Activated CD4-positive, alpha-beta T cell treated with anti-CD3 and anti-CD28 coated beads for 36 hours (primary cell): Measurements from ENCODE around the gene OR2W3. TPM values are rescaled to one million over a fixed set of nuclear protein-coding genes. Genes with fewer than 3 reads are reported as not detected.

Source experiments
- ATAC-seq: fragments of 200-7000 bp; cut with Tn5 transposase; one replicate; pipeline ENCODE4 v1.10.0; 2021; ENCODE audit warnings: mild to moderate bottlenecking, moderate library complexity
- CTCF ChIA-PET: fragments of 350-600 bp; sonication (Branson Sonifier 250); formaldehyde crosslinking; loops from one replicate; lab custom pipeline; 2021; ENCODE audit warnings: antibody characterized with exemption; lab: Charles Lee
- POLR2A ChIA-PET: fragments of 350-600 bp; sonication (Branson Sonifier 250); formaldehyde crosslinking; loops from one replicate; lab custom pipeline; 2021; ENCODE audit warnings: antibody characterized with exemption, inconsistent platforms; lab: Charles Lee
- DNase-seq: peaks from one replicate; pipeline ENCODE4 v3.0.0-alpha.2; 2020
- H3K27ac Mint-ChIP-seq: one replicate; pipeline ENCODE4 v1.8.0; 2021; ENCODE audit warnings: mixed read lengths
- H3K27me3 Mint-ChIP-seq: one replicate; pipeline ENCODE4 v1.8.0; 2021; ENCODE audit warnings: mixed read lengths
- H3K36me3 Mint-ChIP-seq: one replicate; pipeline ENCODE4 v1.8.0; 2021; ENCODE audit warnings: low read depth, mixed read lengths
- H3K4me1 Mint-ChIP-seq: one replicate; pipeline ENCODE4 v1.8.0; 2021; ENCODE audit warnings: mixed read lengths
- H3K4me3 Mint-ChIP-seq: one replicate; pipeline ENCODE4 v1.8.0; 2021; ENCODE audit warnings: mild to moderate bottlenecking, moderate library complexity, mixed read lengths
- H3K9me3 Mint-ChIP-seq: one replicate; pipeline ENCODE4 v1.8.0; 2021; ENCODE audit warnings: low read depth, mixed read lengths
- intact Hi-C, 2 experiments: fragments of 100-400 bp; cut with DNase I in 1 of 2; cut with micrococcal nuclease in 1 of 2; formaldehyde crosslinking; loops; one replicate each; pipeline versions ENCODE4 v1.14.2 to v1.15.1; 2022 to 2024; cut with DNase I, micrococcal nuclease
- total RNA-seq, 2 experiments: library from RNA; stranded (reverse); gene quantifications; one replicate each; pipeline ENCODE4 v1.2.3, GENCODE V29; 2021

OR2W3 gene
- total RNA-seq, 2 experiments from 2014 or later: not detected

DNA sequence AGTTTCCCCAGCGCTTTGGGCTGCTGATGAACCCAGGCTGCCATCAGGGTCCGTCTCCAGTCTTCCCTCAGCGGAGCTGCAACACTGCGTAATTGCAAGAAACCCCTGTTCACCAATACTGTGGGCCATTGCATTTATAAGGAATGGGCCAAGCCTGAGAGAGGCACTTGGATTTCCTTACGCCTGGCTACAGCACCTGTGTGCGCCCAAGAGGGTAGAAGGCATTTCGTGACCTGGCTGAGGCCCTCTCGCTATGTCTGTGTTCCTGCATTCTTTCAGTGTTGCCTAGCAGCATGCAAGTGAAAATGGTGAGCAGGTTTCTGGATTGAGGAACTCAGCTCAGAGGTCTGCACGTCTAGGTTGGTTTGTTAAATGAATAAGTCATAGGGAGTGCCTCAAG is 12.0 kb upstream of the OR2W3 start:
- ChIA-PET CTCF (no interaction called here), POLR2A (no interaction called here)
- ATAC-seq: no peak
- Mint-ChIP-seq H3K27ac (no peak overlapping the region), H3K4me3 (no peak overlapping the region), H3K36me3 (no peaks in the 10 kb centered on the region), H3K9me3 (no peaks in the 10 kb centered on the region), H3K27me3 (no peaks in the 10 kb centered on the region), H3K4me1 (no peaks in the 10 kb centered on the region)
- no peak for DNase-seq
- intact Hi-C loops: no loop called here

DNA sequence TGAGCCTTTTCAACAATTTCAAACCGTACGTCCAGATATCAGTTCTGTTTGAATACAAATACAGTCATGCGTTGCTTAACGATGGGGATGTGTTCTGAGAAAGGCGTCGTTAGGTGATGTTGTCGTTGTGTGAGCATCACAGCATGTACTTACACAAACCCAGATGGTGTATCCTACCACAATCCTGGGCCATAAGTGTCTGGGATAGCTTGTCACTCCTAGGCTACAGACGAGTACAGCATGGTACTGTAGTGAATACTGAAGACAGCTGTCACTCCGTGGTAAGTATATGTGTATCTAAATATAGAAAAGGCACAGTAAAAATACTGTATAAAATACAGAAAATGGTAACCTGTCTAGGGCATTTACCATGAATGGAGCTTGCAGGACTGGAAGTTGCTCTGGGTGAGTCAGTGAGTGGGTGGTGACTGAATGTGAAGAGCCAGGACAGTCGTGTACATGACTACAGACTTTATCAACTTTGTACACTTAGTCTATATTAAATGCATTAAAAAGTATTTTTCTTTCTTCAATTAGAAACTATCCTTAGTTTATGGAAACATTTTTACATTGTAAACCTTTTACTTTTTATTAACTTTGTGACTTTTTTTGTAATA is 10.5 kb upstream of the OR2W3 start:
- Mint-ChIP-seq H3K4me3 (no peak overlapping the region), H3K27ac (no peak overlapping the region), H3K4me1 (no peaks in the 10 kb centered on the region), H3K36me3 (no peaks in the 10 kb centered on the region), H3K27me3 (no peaks in the 10 kb centered on the region), H3K9me3 (no peaks in the 10 kb centered on the region)
- CTCF ChIA-PET: no interaction called here
- intact Hi-C loops: no loop called here
- no peak for ATAC-seq
- POLR2A ChIA-PET: no interaction called here
- DNase-seq: no peak

DNA sequence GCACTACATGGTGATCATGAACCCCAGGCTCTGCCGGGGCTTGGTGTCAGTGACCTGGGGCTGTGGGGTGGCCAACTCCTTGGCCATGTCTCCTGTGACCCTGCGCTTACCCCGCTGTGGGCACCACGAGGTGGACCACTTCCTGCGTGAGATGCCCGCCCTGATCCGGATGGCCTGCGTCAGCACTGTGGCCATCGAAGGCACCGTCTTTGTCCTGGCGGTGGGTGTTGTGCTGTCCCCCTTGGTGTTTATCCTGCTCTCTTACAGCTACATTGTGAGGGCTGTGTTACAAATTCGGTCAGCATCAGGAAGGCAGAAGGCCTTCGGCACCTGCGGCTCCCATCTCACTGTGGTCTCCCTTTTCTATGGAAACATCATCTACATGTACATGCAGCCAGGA is 589 bp downstream of the OR2W3 start:
- ChIA-PET POLR2A (no interaction called here), CTCF (interaction anchor here (0.6 to 1.4 kb wide), 2 partner anchors 11 to 19 kb away, joined by 3 to 4 read pairs; no protein-coding TSS in a partner anchor)
- Mint-ChIP-seq H3K36me3 (no peaks in the 10 kb centered on the region), H3K4me1 (no peaks in the 10 kb centered on the region), H3K27ac (no peak overlapping the region), H3K27me3 (no peaks in the 10 kb centered on the region), H3K9me3 (no peaks in the 10 kb centered on the region), H3K4me3 (no peak overlapping the region)
- intact Hi-C loops: no loop called here
- ATAC-seq (no peak), DNase-seq (no peak)

DNA sequence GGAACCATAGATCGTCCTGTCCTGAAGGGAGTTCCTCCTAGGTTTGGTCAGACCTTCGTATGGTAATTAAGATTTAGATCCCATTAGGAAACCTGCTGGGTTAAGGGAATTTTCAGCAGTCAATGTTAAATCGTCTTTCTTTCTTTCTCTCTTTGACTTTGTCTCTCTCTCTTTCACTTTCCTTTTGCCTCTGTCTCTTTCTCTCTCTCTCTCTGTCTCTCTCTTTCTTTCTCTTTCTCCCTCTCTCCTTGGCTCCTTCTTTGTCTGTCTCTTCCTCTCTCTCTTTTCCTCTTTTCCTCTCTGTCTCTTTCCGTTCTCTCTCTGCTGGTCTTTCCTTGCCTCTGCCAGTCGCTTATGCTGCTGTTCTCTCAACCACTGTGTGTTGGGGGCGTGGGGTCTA is 8.7 kb downstream of the OR2W3 start:
- ChIA-PET CTCF (no interaction called here), POLR2A (no interaction called here)
- no peaks in the 10 kb centered on the region for H3K27me3 Mint-ChIP-seq
- peaks cover 8% of the 10 kb centered on the region for H3K9me3 Mint-ChIP-seq
- intact Hi-C loops: no loop called here
- H3K36me3 Mint-ChIP-seq: no peaks in the 10 kb centered on the region
- H3K27ac Mint-ChIP-seq: no peak overlapping the region
- peaks cover 33% of the 10 kb centered on the region for H3K4me1 Mint-ChIP-seq
- ATAC-seq (no peak), DNase-seq (no peak)
- no peak overlapping the region for H3K4me3 Mint-ChIP-seq

DNA sequence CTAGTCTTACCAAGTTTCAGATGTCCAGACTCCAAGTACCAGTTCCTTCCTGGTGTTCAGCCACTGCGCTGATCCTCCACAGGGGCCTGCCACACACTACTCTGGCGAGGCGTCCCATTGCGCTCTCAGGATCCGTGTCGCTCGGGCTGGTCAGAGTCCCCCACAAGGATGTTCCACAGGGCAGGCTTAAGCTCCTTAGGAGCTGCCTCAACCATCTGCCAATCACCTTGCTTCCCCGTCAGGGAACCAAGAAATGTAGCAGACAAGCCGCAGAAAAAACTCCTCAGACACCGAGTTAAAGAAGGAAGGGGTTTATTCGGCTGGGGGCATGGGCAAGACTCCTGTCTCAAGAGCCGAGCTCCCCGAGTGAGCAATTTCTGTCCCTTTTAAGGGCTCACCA is 9.8 kb downstream of the OR2W3 start:
- Mint-ChIP-seq H3K27me3 (no peaks in the 10 kb centered on the region), H3K36me3 (no peaks in the 10 kb centered on the region), H3K27ac (no peak overlapping the region), H3K4me3 (no peak overlapping the region), H3K9me3 (peaks cover 8% of the 10 kb centered on the region), H3K4me1 (peaks cover 33% of the 10 kb centered on the region)
- ChIA-PET POLR2A (no interaction called here), CTCF (no interaction called here)
- DNase-seq (no peak), ATAC-seq (no peak)
- intact Hi-C loops: loop anchor here in 1 of 2 experiments (5.0 kb wide), 1 partner anchor 498 kb away; no protein-coding TSS in a partner anchor

DNA sequence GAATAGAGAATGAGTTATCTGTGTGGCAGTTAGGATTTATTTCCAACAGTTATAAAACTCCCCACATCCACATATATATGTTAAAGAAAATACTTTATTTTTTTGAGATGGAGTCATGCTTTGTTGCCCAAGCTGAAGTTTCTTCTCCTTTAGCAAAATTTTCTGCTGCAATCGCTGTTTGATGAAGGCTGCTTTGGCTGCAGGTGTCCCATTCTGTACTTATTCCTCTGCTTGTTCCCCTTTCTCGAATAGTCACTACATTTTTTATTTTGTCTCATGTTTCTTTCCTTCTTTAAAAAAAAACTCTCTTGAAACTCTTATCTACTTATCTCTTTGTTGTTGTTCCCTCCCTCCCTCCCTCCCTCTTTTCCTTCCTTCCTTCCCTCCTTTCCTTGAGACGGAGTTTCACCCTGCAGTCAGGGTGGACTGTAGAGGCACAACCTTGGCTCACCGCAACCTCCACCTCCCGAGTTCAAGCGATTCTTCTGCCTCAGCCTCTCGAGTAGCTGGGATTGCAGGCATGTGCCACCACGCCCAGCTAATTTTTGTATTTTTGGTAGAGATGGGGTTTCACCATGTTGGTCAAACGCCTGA is 10.6 kb downstream of the OR2W3 start:
- peak overlapping the region; percentile 53 for H3K4me3 Mint-ChIP-seq
- intact Hi-C loops: loop anchor here (1.0 to 5.0 kb wide), 2 partner anchors 31 to 499 kb away; no protein-coding TSS in a partner anchor
- H3K27me3 Mint-ChIP-seq: no peaks in the 10 kb centered on the region
- H3K36me3 Mint-ChIP-seq: no peaks in the 10 kb centered on the region
- CTCF ChIA-PET: interaction anchor here (0.9 to 1.2 kb wide), 3 partner anchors 9 to 18 kb away, joined by 3 read pairs; partner anchors contain the start of gene OR2AJ1
- peak overlapping the region; percentile 61 for H3K27ac Mint-ChIP-seq
- no peak for DNase-seq
- H3K4me1 Mint-ChIP-seq: peaks cover 33% of the 10 kb centered on the region
- H3K9me3 Mint-ChIP-seq: peaks cover 8% of the 10 kb centered on the region
- POLR2A ChIA-PET: no interaction called here
- no peak for ATAC-seq

DNA sequence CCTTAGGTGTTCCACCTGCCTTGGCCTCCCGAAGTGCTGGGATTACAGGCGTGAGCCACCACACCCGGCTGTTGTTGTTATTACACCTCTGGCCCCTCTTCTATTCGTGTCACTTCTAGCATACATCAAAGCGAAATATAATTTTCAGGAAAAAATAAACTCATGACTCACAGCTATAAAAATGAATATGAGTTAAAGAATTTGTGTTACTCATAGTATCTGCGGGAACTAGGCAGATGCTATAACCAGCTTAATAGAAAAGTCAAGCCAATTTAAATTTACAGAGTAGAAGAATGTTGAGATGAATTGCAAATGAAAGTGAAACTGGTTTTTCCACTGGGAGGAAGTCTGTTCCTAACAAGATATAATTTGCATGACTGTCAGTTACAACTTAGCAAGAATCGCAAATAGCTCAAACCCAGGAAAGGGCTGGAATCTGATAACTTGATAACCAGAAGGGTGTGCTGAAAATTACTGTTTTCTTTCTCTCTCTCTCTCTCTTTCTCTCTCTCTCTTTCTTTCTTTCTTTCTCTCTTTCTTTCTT is 11.2 kb downstream of the OR2W3 start:
- H3K27me3 Mint-ChIP-seq: no peaks in the 10 kb centered on the region
- ChIA-PET CTCF (interaction anchor here (0.9 to 1.2 kb wide), 3 partner anchors 9 to 18 kb away, joined by 3 read pairs; partner anchors contain the start of gene OR2AJ1), POLR2A (interaction anchor here (0.6 kb wide), 1 partner anchor 516 kb away, joined by 6 read pairs; no protein-coding TSS in a partner anchor)
- intact Hi-C loops: loop anchor here (1.0 to 5.0 kb wide), 2 partner anchors 31 to 499 kb away; no protein-coding TSS in a partner anchor
- peak overlapping the region; percentile 61 for H3K27ac Mint-ChIP-seq
- ATAC-seq (peak; percentile 93), DNase-seq (peak; percentile 50)
- H3K4me3 Mint-ChIP-seq: peak overlapping the region; percentile 53
- peaks cover 33% of the 10 kb centered on the region for H3K4me1 Mint-ChIP-seq
- peaks cover 8% of the 10 kb centered on the region for H3K9me3 Mint-ChIP-seq
- H3K36me3 Mint-ChIP-seq: no peaks in the 10 kb centered on the region

DNA sequence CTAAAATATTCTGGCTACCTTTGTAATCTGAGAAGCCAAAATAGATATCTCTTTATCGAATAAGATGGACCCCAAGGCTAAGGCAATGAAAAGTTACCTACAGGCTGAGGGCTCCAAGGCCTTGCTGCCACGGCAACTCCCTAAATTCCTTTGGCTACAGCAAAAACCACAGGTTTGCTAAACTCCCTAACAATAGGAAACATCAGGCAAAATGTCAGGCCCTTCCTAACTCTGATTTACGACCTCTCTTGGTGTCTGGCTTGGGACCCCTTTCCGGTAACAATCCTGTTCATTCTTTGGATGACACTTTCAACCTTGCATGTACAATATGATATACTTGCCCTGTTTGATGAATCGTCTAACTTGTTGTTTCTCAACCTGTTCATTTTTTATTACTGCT is 13.4 kb downstream of the OR2W3 start:
- ChIA-PET POLR2A (no interaction called here), CTCF (no interaction called here)
- Mint-ChIP-seq H3K4me3 (no peak overlapping the region), H3K4me1 (peaks cover 33% of the 10 kb centered on the region), H3K9me3 (peaks cover 7% of the 10 kb centered on the region), H3K27me3 (no peaks in the 10 kb centered on the region), H3K36me3 (no peaks in the 10 kb centered on the region), H3K27ac (no peak overlapping the region)
- intact Hi-C loops: loop anchor here in 1 of 2 experiments (5.0 kb wide), 1 partner anchor 501 kb away; no protein-coding TSS in a partner anchor
- no peak for ATAC-seq
- DNase-seq: no peak

DNA sequence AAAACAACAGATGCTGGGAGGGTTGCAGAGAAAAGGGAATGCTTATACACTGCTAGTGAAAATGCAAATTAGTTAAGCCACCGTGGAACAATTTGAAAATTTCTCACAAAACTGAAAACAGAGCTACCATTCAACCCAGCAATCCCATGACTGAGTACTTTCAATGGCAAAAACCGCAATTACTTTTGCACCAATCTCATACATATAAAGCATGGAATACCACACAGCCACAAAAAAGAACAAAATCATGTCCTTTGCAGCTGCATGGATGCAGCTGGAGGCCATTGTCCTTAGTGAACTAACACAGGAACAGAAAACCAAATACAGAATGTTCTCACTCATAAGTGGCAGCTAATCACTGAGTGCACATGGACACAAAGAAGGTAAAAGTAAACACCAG is 18.4 kb downstream of the OR2W3 start:
- no peak overlapping the region for H3K27ac Mint-ChIP-seq
- no peak overlapping the region for H3K4me3 Mint-ChIP-seq
- DNase-seq: no peak
- H3K36me3 Mint-ChIP-seq: no peaks in the 10 kb centered on the region
- peaks cover 7% of the 10 kb centered on the region for H3K27me3 Mint-ChIP-seq
- CTCF ChIA-PET: interaction anchor here (0.6 to 1.1 kb wide), 3 partner anchors 23 to 524 kb away, joined by 3 to 5 read pairs (median 3); no protein-coding TSS in a partner anchor
- no peaks in the 10 kb centered on the region for H3K9me3 Mint-ChIP-seq
- no peaks in the 10 kb centered on the region for H3K4me1 Mint-ChIP-seq
- ATAC-seq: no peak
- POLR2A ChIA-PET: no interaction called here
- intact Hi-C loops: no loop called here

DNA sequence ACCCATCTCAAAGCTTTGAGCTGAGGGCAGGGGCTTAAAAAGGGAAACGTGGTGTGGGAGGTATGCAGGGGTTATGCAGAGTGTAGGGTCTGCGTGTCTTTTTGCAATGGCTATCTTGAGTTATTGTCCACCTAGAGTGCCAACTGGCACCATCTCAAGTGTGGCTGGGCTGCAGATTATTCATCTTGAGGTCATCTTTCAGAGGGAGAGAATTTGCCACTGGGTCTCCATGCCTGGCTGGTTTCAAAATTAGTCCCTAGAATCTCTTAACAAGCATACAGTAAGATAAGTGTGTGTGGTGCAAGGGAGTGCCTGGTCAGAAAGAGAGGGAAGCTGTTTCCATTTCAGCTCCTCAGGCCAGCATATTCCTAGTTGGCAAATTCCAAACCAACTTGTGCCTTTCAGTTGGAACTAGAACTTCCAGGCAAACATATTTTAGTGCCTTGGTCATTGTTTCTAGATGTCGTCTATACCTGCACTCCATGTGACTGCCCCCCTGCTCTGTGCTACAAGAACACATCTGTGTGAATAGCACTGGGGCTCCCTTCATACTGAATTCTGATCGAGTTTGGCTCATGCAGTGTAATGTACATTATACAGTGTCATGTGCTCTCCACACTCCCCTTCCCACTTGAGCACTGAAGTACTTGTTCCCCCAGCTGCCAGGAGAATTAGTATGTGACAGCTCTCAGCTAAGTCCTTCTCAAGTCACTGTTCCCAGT is 19.7 kb downstream of the OR2W3 start:
- no peak for DNase-seq
- ATAC-seq: no peak
- Mint-ChIP-seq H3K36me3 (no peaks in the 10 kb centered on the region), H3K27me3 (peaks cover 7% of the 10 kb centered on the region), H3K27ac (no peak overlapping the region), H3K9me3 (no peaks in the 10 kb centered on the region), H3K4me3 (no peak overlapping the region), H3K4me1 (no peaks in the 10 kb centered on the region)
- CTCF ChIA-PET: interaction anchor here (0.6 to 1.1 kb wide), 2 partner anchors 9 to 21 kb away, joined by 3 to 5 read pairs; no protein-coding TSS in a partner anchor
- intact Hi-C loops: loop anchor here in 1 of 2 experiments (5.0 kb wide), 1 partner anchor 233 kb away; no protein-coding TSS in a partner anchor
- POLR2A ChIA-PET: no interaction called here

DNA sequence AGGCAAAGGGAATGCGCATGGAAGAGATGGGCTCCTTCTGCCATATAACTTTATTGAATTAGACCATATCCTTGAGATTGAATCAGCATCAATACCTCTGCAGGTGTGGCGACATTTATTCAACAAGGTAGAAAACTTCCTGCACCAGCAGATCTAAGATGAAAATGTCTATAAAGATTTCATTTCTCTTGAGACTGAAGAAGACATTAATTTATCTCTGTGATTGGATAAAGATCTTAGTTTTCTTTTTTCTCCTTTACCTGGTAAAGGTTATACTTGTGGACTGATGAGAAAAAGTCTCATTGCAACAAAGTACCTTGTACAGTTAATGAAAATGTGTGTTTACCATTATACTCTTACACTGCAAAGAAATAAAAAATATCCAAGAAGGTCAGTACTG is 24.6 kb downstream of the OR2W3 start, which contains the start of gene OR2T8:
Gene OR2T8 (plus strand): TSS at position 301 of the 400 bp plus-strand sequence. CDS start 766 bp downstream, outside the sequence.
- H3K4me3 Mint-ChIP-seq: no peak within 1 kb of the TSS

More for the DNA sequence above, 24.6 kb downstream of the OR2W3 start, which contains the start of gene OR2T8:
- CTCF ChIA-PET: no interaction called here
- Mint-ChIP-seq H3K27ac (no peak within 1 kb of the TSS), H3K27me3 (peaks cover 7% of the 10 kb centered on the region), H3K36me3 (no peaks in the 10 kb centered on the region), H3K4me1 (no peaks in the 10 kb centered on the region), H3K9me3 (no peaks in the 10 kb centered on the region)
- POLR2A ChIA-PET: no interaction called here
- intact Hi-C loops: loop anchor here in 1 of 2 experiments (5.0 kb wide), 1 partner anchor 238 kb away; no protein-coding TSS in a partner anchor
- ATAC-seq: no peak
- DNase-seq: no peak
